KBM-7 (cell line): Measurements from ENCODE around the gene ZNF281.
A peak's percentile ranks its signal among the peaks of the same experiment; 100 is the strongest.
"Not testable (repeated sequence)": the region's sequence is repeated elsewhere in the genome, so short reads cannot be mapped to it uniquely, and the experiment has no call there.

Experiments
- DNase-seq: peaks from one replicate; pipeline ENCODE4 v3.0.0-alpha.2; 2015
- in situ Hi-C: fragments of 300-500 bp; cut with MboI; formaldehyde crosslinking; loops from 2 replicates; pipeline ENCODE4 v1.14.3; 2020; ENCODE audit warnings: low sequenced_read_pairs, low pct_unique_long_range_greater_than_20kb, mixed read lengths

ZNF281 gene, protein sequence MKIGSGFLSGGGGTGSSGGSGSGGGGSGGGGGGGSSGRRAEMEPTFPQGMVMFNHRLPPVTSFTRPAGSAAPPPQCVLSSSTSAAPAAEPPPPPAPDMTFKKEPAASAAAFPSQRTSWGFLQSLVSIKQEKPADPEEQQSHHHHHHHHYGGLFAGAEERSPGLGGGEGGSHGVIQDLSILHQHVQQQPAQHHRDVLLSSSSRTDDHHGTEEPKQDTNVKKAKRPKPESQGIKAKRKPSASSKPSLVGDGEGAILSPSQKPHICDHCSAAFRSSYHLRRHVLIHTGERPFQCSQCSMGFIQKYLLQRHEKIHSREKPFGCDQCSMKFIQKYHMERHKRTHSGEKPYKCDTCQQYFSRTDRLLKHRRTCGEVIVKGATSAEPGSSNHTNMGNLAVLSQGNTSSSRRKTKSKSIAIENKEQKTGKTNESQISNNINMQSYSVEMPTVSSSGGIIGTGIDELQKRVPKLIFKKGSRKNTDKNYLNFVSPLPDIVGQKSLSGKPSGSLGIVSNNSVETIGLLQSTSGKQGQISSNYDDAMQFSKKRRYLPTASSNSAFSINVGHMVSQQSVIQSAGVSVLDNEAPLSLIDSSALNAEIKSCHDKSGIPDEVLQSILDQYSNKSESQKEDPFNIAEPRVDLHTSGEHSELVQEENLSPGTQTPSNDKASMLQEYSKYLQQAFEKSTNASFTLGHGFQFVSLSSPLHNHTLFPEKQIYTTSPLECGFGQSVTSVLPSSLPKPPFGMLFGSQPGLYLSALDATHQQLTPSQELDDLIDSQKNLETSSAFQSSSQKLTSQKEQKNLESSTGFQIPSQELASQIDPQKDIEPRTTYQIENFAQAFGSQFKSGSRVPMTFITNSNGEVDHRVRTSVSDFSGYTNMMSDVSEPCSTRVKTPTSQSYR

DNA sequence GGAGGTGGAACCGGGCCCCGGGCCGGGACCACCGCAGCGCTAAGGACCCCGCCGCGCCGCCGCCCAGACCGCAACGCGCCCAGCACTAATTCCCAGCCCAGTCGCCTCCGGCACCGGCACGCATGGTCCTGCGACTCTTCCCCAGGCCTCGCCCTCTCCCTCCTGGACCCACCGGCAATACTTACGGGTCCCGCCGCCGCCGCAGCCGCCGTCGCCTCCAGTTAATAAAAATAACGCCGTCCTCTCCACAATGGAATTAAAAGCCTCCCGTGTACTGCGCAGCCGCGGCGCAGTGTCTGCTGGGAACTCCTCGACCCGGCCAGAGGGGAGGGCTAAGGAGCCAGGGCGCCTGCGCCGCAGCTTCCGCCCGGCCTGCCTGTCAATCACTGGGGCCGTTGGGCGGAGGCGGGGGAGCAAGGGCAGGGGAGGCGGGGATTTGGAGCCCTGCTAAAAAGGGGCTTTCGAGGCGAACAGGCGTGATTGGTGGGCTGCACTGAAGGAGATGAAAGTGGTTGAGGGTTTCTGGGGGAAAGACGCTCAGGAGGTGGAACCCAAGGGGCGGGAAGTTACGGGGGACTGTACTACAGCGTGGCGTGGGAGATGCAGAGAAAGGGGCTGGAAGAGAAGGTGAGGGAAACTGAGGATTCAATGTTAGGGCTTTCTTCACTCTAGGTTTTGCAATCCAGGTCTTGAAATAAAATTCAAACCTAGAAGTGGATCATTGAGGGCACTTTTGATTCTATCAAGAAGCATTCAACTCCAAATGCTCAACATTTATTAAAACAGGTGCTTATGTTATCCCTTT, at the start of gene ZNF281:
TSS of gene ZNF281 (minus strand) at position 276 of the 805 bp plus-strand sequence. CDS start 331 bp downstream, outside the sequence.
- peak; percentile 92 for DNase-seq
- in situ Hi-C loops: no loop called here

DNA sequence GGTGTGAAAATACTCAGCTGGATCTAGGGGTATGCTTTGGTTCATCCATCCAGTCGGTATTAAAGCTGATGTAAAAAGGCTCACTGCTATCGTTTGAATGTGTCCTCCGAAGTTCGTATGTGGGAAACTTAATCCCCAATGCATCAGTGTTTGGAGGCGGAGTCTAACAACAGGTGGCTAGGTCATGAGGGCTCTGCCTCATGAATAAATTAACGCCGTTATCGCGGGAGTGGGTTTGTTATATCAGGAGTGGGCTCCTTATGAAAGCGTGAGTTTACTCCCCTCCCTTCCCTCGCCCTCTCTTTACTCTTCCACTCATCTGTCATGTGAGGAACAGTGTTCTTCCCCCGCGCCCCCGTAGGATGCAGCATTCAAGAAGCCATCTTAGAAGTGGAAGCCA, 48.9 kb upstream of the ZNF281 start:
- in situ Hi-C loops: no loop called here
- no peak for DNase-seq

- no peak for DNase-seq
- in situ Hi-C loops: no loop called here
These were observed 48.0 kb upstream of the ZNF281 start for GRCh38 chr1:200457810-200458209.

DNA sequence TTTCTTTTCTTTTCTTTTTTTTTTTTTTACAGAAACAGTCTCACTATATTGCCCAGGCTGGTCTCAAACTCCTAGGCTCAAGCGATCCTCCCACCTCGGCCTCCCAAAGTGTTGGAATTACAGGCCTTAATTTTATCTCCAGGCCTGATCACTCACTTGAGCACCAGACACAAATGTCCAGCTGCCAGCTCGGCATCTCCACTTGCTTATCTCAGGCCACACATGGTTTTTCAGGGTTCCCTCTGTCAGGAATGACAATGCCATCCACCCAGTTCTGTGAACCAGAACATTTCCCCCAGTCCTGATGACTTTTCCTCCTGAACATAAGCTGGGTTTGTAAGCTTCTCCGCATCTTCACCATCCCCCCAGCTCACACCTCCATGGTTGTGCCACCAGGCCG, 44.6 kb upstream of the ZNF281 start:
- in situ Hi-C loops: no loop called here
- DNase-seq: no peak

- DNase-seq: no peak
- in situ Hi-C loops: no loop called here
These were observed 43.7 kb upstream of the ZNF281 start for GRCh38 chr1:200453553-200453905.

- in situ Hi-C loops: no loop called here
- DNase-seq: no peak
These were observed 43.2 kb upstream of the ZNF281 start for GRCh38 chr1:200452850-200453552.

GRCh38 chr1:200448034-200448762, 38.4 kb upstream of the ZNF281 start:
- DNase-seq: no peak
- in situ Hi-C loops: no loop called here

DNA sequence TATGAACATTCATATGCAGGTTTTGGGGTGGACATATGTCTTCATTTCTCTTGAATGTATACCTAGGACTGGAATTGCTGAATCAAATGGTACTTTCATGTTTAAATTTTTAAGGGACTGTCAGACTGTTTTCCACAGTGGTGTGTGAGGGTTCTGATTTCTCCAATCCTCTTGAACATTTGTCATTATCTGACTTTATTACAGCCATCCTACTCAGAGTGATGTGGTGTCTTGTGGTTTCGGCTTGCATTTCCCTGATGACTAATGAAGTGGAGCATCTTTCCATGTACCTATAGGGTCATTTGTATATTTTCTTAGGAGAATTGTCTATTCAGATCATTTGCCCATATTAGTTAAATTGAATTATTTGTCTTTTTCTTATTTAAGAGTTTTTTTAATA, 35.4 kb upstream of the ZNF281 start:
- in situ Hi-C loops: no loop called here
- no peak for DNase-seq

- in situ Hi-C loops: no loop called here
- no peak for DNase-seq
These were observed 34.6 kb upstream of the ZNF281 start for GRCh38 chr1:200444478-200444877.

DNA sequence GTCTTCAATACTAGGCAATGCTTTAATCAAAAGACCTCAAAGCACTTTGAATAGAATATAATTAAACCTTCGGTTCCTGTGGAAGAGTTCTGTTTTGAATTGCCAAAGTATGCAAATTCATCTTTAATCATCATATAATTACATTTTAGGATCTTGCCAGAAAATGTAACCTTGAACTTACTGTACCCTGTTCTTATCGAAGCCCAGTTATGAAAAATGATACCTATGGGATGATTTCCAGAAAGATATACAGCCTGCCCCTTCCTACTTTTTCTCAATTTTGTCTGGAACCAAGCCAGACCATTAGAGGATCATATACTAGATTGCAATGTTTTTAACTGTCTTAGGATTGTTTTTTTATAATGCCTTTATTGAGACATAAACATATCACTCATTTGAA, 34.0 kb upstream of the ZNF281 start:
- DNase-seq: no peak
- in situ Hi-C loops: no loop called here

DNA sequence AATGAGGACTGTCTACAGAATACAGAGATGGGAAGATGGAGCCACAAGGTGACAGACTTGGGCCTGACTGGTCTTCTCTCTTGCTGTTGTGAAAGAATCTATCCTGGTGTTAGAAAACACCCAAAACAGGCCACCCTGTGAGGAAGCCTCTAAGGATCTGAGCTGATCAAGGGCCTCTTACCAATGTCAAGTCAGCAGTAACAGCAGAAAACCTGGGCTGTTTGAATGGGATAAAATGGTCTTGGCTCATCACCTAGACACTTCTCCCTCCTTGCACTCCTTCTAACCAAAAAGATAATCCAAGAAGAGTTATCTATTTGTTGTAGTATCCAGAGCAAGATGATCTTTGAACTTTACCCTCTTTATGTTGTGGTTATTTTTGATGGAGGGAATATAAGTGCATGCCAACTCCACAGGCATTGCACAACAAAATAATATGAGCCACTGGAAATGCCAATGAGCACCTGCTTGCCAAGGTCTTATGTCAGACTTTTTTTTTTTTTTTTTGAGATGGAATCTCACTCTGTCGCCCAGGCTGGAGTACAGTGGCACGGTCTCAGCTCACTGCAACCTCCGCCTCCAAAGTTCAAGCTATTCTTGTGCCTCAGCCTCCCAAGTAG, 32.8 kb upstream of the ZNF281 start:
- in situ Hi-C loops: no loop called here
- no peak for DNase-seq

- no peak for DNase-seq
- in situ Hi-C loops: no loop called here
These were observed 32.2 kb upstream of the ZNF281 start for GRCh38 chr1:200442023-200442422.

GRCh38 chr1:200438911-200439310, 29.1 kb upstream of the ZNF281 start:
- in situ Hi-C loops: no loop called here
- no peak for DNase-seq

GRCh38 chr1:200438413-200438812, 28.6 kb upstream of the ZNF281 start:
- in situ Hi-C loops: not testable (repeated sequence)

GRCh38 chr1:200437556-200438203, 27.8 kb upstream of the ZNF281 start:
- DNase-seq: no peak
- in situ Hi-C loops: no loop called here

More at GRCh38 chr1:200438413-200438812, 28.6 kb upstream of the ZNF281 start:
- not testable (repeated sequence) for DNase-seq

GRCh38 chr1:200437088-200437487, 27.3 kb upstream of the ZNF281 start:
- in situ Hi-C loops: no loop called here
- no peak for DNase-seq

DNA sequence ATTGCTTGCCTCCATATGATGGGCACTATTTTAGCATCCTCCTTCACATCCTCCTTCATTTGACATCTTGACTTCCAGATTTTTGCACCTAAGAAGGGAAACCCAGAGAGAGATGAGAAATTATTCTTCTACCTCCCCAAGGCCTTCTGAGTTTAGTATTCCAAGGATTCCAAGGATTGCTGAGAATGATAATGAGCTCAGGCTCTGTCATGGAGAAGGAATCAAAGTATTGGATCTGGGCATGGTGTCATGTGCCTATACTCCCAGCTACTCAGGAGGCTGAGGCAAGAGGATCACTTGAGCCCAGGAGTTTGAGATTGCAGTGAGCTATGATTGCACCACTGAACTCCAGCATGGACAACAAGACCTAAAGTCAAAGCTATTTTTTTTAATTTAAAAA, 26.6 kb upstream of the ZNF281 start:
- no peak for DNase-seq
- in situ Hi-C loops: no loop called here
